Esophagus muscularis mucosa (tissue), 4 donors: Measurements from ENCODE around the gene CCNB3. TPM values are rescaled to one million over a fixed set of nuclear protein-coding genes. Genes with fewer than 3 reads are reported as not detected.

Experiments used
- DNase-seq: peaks from one replicate; pipeline ENCODE4 v3.0.0-alpha.2; 2017; ENCODE audit errors: extremely low spot score
- H3K27ac ChIP-seq, 4 donors: fragments of 200-600 bp; sonication (generic); replicated peaks in 1 of 4; 1 replicate in 3 of 4; 2 replicates in 1 of 4; pipeline ENCODE4 v1.5.1; 2016 to 2019; ENCODE audit warnings: mild to moderate bottlenecking in 1 of 4
- H3K27me3 ChIP-seq, 4 donors: fragments of 200-600 bp; sonication (generic); one replicate each; pipeline versions ENCODE4 v1.5.1 to v1.6.0; 2016 to 2019
- H3K36me3 ChIP-seq, 4 donors: fragments of 200-600 bp; sonication (generic); one replicate each; pipeline ENCODE4 v1.5.1; 2016 to 2019
- H3K4me1 ChIP-seq, 4 donors: fragments of 200-600 bp; sonication (generic); one replicate each; pipeline ENCODE4 v1.5.1; 2016 to 2019
- H3K4me3 ChIP-seq, 4 donors: fragments of 200-600 bp; sonication (generic); 1 replicate in 2 of 4; 2 replicates in 2 of 4; pipeline ENCODE4 v1.5.1; 2016 to 2019; ENCODE audit warnings: mild to moderate bottlenecking in 4 of 4, moderate library complexity in 1 of 4
- H3K9me3 ChIP-seq, 4 donors: fragments of 200-600 bp; sonication (generic); 1 replicate in 3 of 4; 2 replicates in 1 of 4; pipeline ENCODE4 v1.5.1; 2016 to 2019
- CTCF ChIP-seq, 3 experiments: fragments of 200-600 bp in 2 of 3; fragments of 450-650 bp in 1 of 3; sonication (generic) in 2 of 3; IDR thresholded peaks; one replicate each; pipeline ENCODE4 v1.5.1; 2017 to 2019; ENCODE audit warnings: antibody characterized with exemption in 3 of 3, mild to moderate bottlenecking in 2 of 3, moderate library complexity in 1 of 3
- POLR2A ChIP-seq: fragments of 450-650 bp; IDR thresholded peaks from one replicate; pipeline ENCODE4 v1.6.1; 2017; ENCODE audit warnings: antibody characterized with exemption, moderate library complexity, mild to moderate bottlenecking, low read depth
- WGBS: methylation state at CpG from one replicate; pipeline ENCODE4 v1.1.5; 2018; 5-methylcytosine and 5-hydroxymethylcytosine counted together
- intact Hi-C: fragments of 100-400 bp; cut with DNase I; formaldehyde crosslinking; loops from one replicate; pipeline ENCODE4 v1.15.1; 2023
- small RNA-seq, 3 donors: library from RNA; depleted of rRNA; stranded (forward); fragments of <200 nt; gene quantifications; one replicate each; pipeline ENCODE3, GENCODE V24; 2016
- total RNA-seq, 4 donors: library from RNA; depleted of rRNA; stranded (reverse); fragments of >200 nt; gene quantifications; one replicate each; pipeline versions ENCODE4 v1.1.0 to v1.2.1, GENCODE V29; 2016

CCNB3 gene
- total RNA-seq, 4 donors from 2014 or later, result under 0.01 to 4.9 (median 3.1) TPM; not detected in 1

- H3K36me3 ChIP-seq, result no peaks in the 10 kb centered on the region
- DNase-seq, result no peak
- 7% methylated on average over 2 of the region's 2 CpGs for WGBS
- TF ChIP-seq CTCF (IDR thresholded peaks at IDR 0.05), result no peak
- TF ChIP-seq POLR2A, result no peak
- H3K9me3 ChIP-seq, result no peaks in the 10 kb centered on the region
- no peak overlapping the region for H3K27ac ChIP-seq
- intact Hi-C loops, result no loop called here
- no peaks in the 10 kb centered on the region for H3K4me1 ChIP-seq
- H3K27me3 ChIP-seq, result no peaks in the 10 kb centered on the region
- H3K4me3 ChIP-seq, result no peak overlapping the region
These were observed 189.3 kb downstream of the CCNB3 start for GRCh38 chrX:50393902-50394301.

Small RNA genes within 50 kb of the gene (small RNA-seq; reads per million reads assigned to genes)
- 0 reads per million in 3 donors for gene PYY3
- gene RF00019, result 0 reads per million in 3 donors

Other genes starting within 250 kb of the CCNB3 start
- not detected for gene AKAP4, start 3.8 kb upstream of the CCNB3 start, total RNA-seq